Activated CD8-positive, alpha-beta memory T cell treated with anti-CD3 and anti-CD28 coated beads for 36 hours (primary cell): ENCODE data around the gene SORCS2. TPM values are rescaled to one million over a fixed set of nuclear protein-coding genes. Genes with fewer than 3 reads are reported as not detected.

ENCODE experiments used
- CTCF ChIA-PET: fragments of 350-600 bp; sonication (Branson Sonifier 250); formaldehyde crosslinking; loops from one replicate; lab custom pipeline; 2021; ENCODE audit warnings: antibody characterized with exemption; lab: Charles Lee
- POLR2A ChIA-PET: fragments of 350-600 bp; sonication (Branson Sonifier 250); formaldehyde crosslinking; loops from one replicate; lab custom pipeline; 2021; ENCODE audit warnings: antibody characterized with exemption; lab: Charles Lee
- total RNA-seq, 2 experiments: library from RNA; stranded (reverse); gene quantifications; one replicate each; pipeline ENCODE4 v1.2.3, GENCODE V29; 2021

Gene SORCS2
- total RNA-seq, 2 experiments from 2014 or later: not detected

GRCh38 chr4:7180938-7181337 is 11.4 kb upstream of the SORCS2 start:
- ChIA-PET CTCF (no interaction called here), POLR2A (no interaction called here)

DNA sequence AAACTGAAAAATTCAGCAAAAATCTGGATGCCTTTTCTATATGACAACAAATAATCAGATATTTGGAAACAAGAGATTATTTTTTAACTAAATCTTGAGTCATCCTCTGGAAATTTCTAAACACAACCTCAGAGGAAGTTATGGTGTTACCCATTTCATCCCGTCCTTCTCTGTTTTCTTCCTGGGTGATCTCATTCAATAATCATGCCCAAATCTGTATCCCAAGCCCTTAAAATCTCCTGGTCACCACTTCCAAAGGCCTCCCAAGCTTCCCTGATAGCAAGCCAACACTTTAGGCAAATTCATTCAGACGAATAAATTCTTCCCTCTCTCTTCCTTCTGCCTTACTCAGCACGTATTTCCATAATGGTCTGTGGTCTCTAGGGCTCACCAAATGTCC is 9.7 kb upstream of the SORCS2 start:
- ChIA-PET POLR2A (no interaction called here), CTCF (no interaction called here)

GRCh38 chr4:7183161-7183560 is 9.2 kb upstream of the SORCS2 start:
- ChIA-PET POLR2A (no interaction called here), CTCF (no interaction called here)

DNA sequence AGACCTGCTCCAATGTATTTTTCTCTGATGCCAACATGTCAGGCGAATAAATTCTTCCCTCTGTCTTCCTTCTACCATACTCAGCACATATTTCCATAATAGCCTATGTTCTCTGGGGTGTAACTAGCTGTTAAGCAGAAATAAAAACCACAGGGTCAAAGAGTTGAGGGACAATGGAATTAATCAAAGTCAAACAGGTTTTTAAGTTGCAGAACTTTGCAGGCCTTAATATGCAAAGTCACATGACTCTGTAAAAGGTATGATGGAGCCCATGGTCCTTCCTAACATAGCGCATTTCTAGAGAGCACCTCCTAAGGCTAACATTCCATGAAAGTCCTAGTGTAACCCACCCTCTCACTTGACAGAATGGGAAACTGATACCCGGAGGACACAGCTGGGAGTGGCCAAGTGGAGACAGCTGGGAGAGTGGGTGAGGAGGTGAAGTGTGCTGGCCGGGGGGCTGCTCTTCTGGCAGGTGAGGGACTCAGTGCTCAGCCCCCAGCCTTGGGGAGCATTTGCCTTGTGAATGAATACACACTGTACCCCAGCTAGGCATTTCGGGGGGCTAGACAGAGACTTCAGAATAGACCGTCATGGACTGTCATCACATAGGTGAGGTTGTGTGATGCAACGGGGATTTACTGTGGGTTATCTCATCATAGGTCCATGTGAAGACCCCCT is 8.4 kb upstream of the SORCS2 start:
- CTCF ChIA-PET: no interaction called here
- POLR2A ChIA-PET: no interaction called here

- ChIA-PET POLR2A (no interaction called here), CTCF (no interaction called here)
These were observed 6.8 kb upstream of the SORCS2 start for GRCh38 chr4:7185487-7186030.

GRCh38 chr4:7186031-7186430 is 6.3 kb upstream of the SORCS2 start:
- ChIA-PET POLR2A (no interaction called here), CTCF (no interaction called here)

GRCh38 chr4:7186516-7187167 is 5.7 kb upstream of the SORCS2 start:
- CTCF ChIA-PET: no interaction called here
- POLR2A ChIA-PET: no interaction called here

- ChIA-PET CTCF (no interaction called here), POLR2A (no interaction called here)
These were observed 5.2 kb upstream of the SORCS2 start for GRCh38 chr4:7187168-7187535.

- ChIA-PET CTCF (no interaction called here), POLR2A (no interaction called here)
These were observed 4.6 kb upstream of the SORCS2 start for GRCh38 chr4:7187691-7188090.

- ChIA-PET POLR2A (no interaction called here), CTCF (interaction anchor here (0.8 kb wide), 1 partner anchor 107 kb away, joined by 3 read pairs; no protein-coding TSS in a partner anchor)
These were observed 3.3 kb upstream of the SORCS2 start for GRCh38 chr4:7189066-7189465.

DNA sequence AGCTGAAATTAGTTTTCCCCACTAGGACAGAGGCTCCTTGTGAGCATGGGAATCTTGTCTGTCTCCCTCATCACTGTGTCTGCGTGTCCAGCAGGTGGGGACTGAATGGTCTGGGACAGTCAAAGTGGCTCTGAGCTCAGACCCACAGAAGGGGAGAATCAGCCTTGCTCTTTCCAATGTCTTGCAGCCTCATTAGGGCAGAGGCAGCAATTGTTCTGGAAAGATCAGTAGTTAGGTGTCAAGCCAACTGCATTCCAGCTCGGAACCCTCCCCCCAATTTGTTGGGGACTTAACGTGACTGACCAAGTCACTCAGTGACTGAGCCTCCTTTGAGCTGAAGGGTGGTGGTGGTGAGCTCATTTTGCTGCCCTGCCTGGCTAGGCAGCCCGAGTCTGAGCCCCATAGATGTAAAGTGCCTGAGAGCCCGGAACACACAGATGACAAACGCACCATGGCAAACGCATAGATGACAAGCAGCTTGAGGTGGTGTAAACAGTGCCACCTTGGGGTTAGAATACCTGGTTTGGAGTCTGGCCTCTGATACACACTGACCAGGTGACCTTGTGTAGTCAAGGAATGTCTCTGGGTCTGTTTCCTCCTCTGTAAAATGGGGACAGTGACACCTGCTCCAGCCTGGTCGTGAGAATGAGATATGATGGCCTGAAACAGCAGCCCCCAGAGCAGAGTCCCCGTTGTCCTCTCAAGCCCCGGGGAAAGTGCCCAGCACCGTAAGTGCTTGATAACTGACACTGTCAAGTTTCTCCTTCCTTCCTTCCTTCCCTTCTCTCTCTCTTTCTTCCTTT is 2.7 kb upstream of the SORCS2 start:
- CTCF ChIA-PET: interaction anchor here (0.8 kb wide), 1 partner anchor 106 kb away, joined by 3 read pairs; no protein-coding TSS in a partner anchor
- POLR2A ChIA-PET: no interaction called here

- ChIA-PET CTCF (no interaction called here), POLR2A (no interaction called here)
These were observed 2.1 kb upstream of the SORCS2 start for GRCh38 chr4:7190278-7190594.

- CTCF ChIA-PET: no interaction called here
- POLR2A ChIA-PET: no interaction called here
These were observed 1.4 kb upstream of the SORCS2 start for GRCh38 chr4:7190691-7191545.

- ChIA-PET CTCF (no interaction called here), POLR2A (no interaction called here)
These were observed 639 bp upstream of the SORCS2 start for GRCh38 chr4:7191546-7192251.

GRCh38 chr4:7193030-7193958 is 956 bp downstream of the SORCS2 start:
- ChIA-PET CTCF (interaction anchor here (1.0 kb wide), 1 partner anchor 630 kb away, joined by 4 read pairs; no protein-coding TSS in a partner anchor), POLR2A (no interaction called here)

GRCh38 chr4:7194251-7195140 is 2.2 kb downstream of the SORCS2 start:
- ChIA-PET POLR2A (no interaction called here), CTCF (no interaction called here)

GRCh38 chr4:7195141-7195515 is 2.8 kb downstream of the SORCS2 start:
- ChIA-PET POLR2A (no interaction called here), CTCF (no interaction called here)
